GM19467 (cell line): ENCODE results near the gene RTN1.
A peak's percentile ranks its signal among the peaks of the same experiment; 100 is the strongest.

Source experiments
- ATAC-seq: cut with Tn5 transposase; IDR thresholded peaks from one replicate; pipeline ENCODE4 v1.9.1; 2021; ENCODE audit warnings: mild to moderate bottlenecking, moderate library complexity; ENCODE audit not compliant: unreplicated experiment

RTN1 gene

DNA sequence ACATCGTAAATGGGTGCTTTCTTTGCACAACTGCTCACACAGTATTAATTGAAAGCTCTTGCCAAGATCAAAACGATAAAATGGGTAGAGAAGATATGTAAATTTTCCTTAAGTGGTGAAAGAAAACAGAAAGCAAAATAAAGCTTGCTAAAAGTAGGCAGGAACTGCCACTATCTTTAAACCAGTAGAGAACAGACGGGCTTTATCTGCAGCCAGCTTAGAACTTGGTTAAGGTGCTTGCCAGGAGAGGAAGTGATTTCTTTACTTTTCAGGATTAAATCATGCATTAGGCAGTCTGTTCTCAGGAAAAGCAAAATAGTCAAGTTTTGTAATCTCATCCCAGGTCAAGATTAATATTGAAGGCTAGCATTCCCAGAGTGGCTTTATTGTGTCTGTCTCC, 237.1 kb downstream of the RTN1 start:
- ATAC-seq = no peak

DNA sequence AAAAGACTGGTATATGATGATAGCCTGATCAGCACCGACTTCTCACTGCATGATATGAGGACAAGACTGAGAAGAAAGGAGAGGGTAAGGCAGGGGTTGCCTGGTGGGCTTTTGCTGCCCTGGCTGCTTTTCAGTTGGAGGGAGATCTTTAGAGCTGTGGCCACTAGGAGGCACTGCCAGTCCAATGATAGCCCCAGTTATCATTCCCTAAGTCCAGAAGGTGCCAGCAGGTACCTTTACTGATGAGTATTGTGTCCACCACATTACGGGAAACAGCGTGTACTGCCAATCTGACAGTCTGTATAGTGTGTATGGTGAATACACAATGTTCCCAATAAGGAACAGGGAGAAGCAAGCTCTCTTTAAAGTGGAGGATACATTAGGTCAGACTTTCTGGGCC, 238.2 kb downstream of the RTN1 start:
- no peak for ATAC-seq

- ATAC-seq = no peak
Measured at GRCh38 chr14:59631237-59631636, 239.3 kb downstream of the RTN1 start.

- no peak for ATAC-seq
Measured at GRCh38 chr14:59630288-59630963, 240.2 kb downstream of the RTN1 start.

DNA sequence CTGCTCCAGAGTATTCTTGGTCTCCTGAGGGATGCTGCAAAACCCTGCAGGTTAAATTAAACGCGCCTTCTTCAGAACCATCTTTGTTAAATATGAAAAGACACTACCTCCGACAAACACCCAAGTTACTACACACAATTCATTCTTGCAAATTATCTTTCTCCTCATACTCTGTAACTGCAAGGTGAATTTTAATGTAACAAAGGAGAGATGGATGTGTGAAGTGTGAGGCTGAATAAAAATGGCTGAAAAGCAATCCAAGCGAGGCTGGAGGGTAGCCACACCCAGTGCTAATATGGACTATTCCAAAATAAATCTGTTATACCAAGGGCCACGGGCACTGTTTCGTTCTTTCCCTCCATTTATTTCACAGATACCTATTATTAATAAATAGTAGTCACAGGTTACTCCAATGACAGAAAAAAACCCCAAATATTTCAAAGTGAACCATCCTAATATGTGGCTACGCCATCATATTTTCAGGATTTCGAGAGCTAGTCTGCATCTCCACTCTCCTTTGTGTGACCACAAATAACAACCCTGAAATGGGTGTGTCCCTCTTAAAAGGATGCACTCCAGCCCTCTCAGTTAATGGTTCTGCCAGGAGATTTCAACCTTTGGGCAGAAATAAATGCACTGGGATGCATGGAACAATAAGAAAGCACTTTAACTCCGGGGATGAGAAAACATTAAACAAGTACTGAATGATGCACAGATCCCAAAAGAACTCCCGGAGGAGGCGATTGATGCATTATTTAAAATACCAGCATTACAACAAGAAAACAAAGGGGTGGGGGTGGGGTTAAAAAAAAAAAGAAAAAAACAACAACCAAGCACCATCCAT, 240.9 kb downstream of the RTN1 start:
- no peak for ATAC-seq

- ATAC-seq = no peak
Measured at GRCh38 chr14:59627011-59627520, 243.5 kb downstream of the RTN1 start.

GRCh38 chr14:59622631-59623030, 247.9 kb downstream of the RTN1 start:
- no peak for ATAC-seq

DNA sequence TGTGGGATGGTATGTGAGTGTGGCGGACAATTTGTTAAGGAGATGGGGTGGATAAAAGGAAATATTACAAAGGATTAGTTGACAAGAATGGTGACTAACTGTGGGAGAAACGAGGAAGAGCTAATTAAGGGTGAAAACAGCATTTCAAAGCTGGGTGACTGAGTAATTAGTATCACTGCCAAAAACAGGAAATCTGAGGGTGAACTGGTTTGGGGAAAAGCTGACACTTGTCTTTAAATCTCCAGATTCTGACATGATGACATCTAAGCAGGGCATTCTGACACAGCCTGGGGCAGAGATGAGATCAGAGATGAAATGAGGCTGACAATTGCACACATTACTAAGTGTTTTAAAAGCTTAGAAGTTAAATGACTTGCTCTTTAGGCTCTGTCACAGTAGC, 251.5 kb downstream of the RTN1 start:
- no peak for ATAC-seq

DNA sequence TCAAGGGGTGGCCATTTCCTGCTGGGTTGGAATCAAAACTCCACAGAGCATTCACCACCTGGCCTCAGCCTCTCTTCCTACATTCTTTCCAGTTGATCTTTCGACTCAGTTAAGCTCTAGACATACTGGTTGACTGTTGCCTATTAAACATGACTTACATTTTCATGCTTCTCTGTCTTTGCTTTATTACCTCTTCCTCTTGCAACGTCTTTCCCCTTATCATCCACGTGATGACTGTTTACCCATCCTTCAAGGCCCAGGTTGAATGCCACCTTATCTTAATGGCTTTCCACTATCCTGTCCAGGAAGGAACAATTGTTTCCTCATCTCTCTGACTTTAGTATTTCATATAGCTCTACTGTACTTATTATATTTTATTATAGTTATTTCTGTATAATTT, 269.5 kb downstream of the RTN1 start:
- ATAC-seq = no peak

GRCh38 chr14:59600211-59600945, 270.2 kb downstream of the RTN1 start:
- ATAC-seq = no peak

DNA sequence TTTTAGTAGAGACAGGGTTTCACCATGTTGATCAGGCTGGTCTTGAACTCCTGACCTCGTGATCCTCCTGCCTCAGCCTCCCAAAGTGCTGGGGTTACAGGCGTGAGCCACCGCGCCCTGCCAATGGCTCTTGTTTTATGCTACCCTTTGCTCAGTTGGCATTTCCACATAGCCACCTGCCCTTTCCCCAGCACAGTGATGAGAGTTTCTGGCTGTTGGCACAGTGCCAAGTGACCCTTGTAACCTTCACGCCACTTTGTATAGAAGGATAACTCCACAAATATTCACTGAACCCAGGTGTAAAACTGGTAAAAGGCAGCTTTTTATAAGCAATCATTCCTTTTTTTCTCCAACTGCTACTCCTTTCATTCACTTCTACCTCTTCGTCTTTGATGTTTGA, 275.5 kb downstream of the RTN1 start:
- ATAC-seq = no peak

GRCh38 chr14:59591641-59592370, 278.8 kb downstream of the RTN1 start:
- ATAC-seq = no peak

DNA sequence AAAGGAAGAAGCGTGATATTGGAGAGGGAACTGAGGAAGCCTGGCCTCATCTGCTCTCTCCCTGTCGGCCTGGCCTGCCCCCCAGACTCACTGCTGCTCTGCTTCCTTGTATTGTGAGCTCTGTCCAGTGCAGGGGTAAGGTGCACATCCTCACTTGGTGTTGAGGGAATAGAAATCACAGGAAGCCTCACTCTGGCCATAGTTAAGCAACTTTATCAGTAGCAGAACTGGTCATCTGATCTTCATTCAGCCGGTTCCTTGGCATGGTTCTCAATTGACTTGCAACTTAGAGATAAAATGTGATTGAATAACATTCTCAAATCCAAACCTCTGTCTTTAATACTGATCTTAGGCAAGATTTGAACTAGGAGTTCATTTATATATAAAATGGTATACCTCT, 282.5 kb downstream of the RTN1 start:
- no peak for ATAC-seq

GRCh38 chr14:59585891-59586554, 284.6 kb downstream of the RTN1 start:
- no peak for ATAC-seq

GRCh38 chr14:59583755-59584154, 286.8 kb downstream of the RTN1 start:
- ATAC-seq = no peak

DNA sequence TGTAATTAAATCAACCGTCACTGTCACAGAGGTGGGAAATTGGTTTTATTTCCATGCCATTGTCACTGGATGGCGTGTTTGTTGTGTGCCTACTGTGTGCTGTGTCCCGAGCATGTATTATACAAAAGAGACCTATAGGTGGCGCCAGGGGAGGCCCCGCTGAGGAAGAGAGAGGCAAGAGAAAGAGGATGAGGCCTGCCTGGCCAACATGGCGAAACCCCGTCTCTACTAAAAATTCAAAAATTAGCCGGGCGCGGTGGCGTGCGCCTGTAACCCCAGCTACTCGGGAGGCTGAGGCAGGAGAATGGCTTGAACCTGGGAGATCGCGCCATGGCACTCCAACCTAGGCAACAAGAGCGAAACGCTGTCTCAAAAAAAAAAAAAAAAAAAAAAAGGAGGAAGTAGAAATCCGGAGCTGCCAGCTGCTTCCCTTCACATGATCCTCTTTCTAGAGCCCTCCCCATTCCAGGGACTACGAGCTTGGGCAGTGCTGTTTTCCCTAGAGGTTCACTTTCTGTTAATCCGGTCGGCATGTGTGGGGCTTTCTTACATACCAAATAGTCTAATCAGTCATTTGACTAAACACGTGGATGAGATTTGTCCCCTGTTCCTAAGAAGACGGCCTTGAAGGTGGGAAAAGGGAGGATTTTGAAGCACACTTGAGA, 287.6 kb downstream of the RTN1 start:
- no peak for ATAC-seq

DNA sequence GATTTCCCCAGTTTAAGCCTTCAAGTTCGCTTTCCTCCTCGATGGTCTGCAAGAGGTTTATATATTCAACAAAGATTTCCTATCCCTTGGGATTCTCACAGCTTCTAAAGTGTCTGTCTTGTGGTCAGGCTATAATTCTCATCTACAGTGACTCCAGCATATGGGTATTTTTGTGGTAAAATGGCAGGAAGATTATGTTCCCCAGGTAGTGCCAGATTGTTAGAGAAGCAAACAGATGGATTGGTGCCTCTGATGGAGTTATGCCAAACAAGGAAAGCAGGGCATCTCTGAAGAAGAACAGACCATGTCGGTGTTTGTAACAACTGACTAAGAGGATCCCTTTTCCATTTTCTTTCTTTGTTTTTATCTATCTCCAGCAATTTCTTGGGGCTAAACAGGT, 288.4 kb downstream of the RTN1 start:
- no peak for ATAC-seq

DNA sequence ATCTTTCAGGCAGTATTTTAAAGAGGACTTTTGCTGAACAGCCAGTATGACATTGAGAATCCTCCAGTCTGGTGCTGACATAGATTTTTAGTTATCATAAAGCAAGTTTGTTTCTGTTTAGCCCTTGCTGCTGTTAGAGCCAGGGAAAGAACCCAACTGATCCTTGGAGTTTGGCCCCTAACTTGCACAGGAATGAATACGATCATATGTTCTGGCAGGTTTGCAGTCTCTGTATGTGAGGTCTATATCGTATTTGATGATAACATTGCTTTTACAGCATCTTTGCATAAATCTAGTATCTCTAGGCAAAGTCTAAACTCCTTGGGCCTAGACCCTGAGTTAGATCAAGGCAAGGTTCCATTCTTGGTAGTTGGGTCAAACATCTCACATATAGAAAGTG, 289.7 kb downstream of the RTN1 start:
- ATAC-seq = no peak

GRCh38 chr14:59576332-59577294, 294.0 kb downstream of the RTN1 start, which contains the start of gene CCDC175:
Gene CCDC175, minus strand, starts transcription at chr14:59576812. Its CDS starts 37 bp downstream, at chr14:59576775.
- ATAC-seq = peak; percentile 97
